ENCODE measurements around the gene SNAPC2. TPM values are rescaled to one million over a fixed set of nuclear protein-coding genes. Genes with fewer than 3 reads are reported as not detected.
A peak's percentile ranks its signal among the peaks of the same experiment; 100 is the strongest.
"Not testable (repeated sequence)": the region's sequence is repeated elsewhere in the genome, so short reads cannot be mapped to it uniquely, and the experiment has no call there.

Gene SNAPC2
- total RNA-seq, 1 donor from 2014 or later: 7.9 TPM

DNA sequence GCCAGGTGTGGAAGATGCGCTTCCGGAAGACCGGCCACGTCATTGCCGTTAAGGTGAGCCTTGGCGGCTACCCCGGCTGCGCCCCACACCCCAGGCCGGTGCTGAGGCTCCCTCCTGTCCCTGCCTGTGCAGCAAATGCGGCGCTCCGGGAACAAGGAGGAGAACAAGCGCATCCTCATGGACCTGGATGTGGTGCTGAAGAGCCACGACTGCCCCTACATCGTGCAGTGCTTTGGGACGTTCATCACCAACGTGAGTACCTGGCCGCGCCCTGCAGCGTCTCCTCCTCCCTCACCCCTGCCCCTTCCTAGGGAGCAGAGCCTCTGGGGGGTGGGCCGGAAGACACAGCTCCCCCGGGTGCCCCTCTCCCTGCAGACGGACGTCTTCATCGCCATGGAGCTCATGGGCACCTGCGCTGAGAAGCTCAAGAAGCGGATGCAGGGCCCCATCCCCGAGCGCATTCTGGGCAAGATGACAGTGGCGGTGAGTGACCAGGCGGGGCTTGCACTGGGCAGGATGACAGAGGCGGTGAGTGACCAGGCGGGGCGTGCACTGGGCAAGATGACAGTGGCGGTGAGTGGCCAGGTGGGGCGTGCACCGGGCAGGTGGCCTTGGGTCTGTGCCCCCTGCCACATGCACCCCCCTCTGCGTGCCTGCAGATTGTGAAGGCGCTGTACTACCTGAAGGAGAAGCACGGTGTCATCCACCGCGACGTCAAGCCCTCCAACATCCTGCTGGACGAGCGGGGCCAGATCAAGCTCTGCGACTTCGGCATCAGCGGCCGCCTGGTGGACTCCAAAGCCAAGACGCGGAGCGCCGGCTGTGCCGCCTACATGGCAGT lies 9.6 kb upstream of the SNAPC2 start:
- no peak for ATAC-seq

DNA sequence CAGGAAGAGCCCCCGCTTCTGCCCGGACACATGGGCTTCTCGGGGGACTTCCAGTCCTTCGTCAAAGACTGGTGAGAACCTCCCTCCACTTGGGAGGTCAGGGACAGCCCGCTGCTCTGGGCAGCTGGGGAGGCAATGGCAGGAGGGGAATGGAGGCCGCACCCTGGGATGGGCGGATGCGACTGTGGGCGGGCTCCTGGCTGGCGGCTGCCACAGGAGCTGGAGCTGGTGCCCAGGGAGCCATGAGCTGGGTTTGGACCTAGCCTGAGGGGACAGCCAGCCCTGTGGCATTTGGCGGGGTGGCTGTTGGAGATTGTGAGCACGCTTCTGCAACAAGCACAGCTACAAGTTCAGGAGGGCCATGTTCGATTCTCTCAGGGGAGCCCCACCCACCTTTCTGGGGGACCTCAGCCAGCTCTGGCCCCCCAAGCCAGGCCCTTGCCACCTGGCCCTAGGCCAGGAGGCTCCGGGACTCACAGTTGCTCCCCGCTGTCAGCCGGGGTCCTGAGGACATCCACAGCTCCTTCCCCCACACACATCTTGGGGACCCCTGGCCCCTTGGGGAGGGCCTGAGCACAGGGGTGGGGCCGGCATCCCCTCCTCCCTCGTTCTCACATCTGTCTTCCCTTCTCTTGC lies 8.5 kb upstream of the SNAPC2 start:
- ATAC-seq: no peak

DNA sequence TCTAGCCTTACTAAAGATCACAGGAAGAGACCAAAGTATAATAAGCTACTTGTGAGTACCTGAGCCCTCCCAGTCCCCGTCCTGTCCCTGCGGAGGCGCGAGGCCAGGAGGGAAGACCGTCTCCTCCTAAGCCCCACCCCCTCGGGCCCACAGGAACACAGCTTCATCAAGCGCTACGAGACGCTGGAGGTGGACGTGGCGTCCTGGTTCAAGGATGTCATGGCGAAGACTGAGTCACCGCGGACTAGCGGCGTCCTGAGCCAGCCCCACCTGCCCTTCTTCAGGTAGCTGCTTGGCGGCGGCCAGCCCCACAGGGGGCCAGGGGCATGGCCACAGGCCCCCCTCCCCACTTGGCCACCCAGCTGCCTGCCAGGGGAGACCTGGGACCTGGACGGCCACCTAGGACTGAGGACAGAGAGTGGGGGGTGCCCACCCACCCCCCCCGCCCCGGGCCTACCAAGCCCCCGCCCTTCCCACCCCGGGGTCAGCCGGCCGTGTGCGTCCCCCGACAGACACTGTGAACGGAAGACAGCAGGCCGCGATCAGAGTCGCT lies 7.9 kb upstream of the SNAPC2 start:
- no peak for ATAC-seq

DNA sequence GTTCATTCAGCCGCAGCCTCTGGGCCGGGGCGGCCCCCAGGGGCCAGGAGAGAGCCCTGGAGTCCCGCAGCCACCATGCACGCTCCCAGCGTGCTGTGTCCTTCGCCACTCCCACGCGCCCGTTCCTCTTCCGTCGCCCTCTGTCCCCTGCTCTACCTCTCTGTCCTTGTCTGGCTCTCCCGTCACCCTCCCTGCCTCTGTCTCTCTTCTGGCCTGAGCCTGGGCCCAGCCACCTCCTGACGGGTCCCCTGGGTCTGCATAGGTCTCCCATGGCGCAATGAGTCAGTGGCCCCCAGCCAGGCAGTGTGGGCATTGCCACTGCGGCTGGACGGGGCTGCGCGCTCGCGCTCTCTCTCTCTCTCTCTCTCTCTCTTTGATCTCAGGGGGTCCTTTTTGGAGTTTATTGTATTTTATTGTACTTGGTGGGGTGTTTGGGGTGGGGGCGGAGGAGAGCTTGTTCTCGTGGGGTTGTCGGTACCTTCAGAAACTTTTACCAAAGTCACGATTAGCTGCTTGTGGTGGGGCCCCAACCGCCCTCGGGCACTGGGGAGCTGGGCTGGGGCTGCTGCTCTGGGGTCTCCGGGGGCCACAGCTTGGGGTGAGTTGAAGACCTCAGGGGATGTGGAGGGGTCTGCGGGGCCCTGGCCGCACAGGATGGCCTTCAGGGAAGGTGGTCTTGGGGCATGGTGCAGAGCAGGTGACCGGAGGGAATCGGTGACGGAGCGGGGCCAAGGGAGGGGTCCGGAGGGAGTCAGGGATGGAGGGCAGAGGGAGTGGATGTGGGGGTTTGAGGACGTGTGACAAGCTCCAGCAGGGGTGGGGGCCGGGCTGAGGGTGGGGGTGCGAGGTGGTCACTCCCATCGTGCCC lies 7.2 kb upstream of the SNAPC2 start:
- ATAC-seq: no peak

DNA sequence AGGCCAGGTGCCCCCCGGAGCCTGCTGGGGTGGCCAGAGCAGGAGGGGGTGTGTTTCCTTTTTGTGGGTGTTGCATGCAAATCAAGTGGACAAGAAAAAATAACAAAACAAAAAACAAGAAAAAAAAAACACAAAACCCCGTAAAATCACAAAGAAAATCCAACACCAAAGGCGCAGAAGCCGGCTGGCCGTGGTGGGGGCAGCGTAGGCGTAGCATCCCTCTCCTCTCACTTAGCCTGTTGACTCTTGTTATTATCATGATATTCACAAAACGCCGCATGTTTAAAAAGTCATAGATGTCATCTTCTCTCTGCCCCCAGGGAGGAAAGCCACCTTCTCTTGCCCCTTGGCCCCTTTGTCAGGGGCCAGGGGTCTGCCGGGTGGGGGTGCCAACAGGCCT lies 6.5 kb upstream of the SNAPC2 start:
- ATAC-seq: no peak

DNA sequence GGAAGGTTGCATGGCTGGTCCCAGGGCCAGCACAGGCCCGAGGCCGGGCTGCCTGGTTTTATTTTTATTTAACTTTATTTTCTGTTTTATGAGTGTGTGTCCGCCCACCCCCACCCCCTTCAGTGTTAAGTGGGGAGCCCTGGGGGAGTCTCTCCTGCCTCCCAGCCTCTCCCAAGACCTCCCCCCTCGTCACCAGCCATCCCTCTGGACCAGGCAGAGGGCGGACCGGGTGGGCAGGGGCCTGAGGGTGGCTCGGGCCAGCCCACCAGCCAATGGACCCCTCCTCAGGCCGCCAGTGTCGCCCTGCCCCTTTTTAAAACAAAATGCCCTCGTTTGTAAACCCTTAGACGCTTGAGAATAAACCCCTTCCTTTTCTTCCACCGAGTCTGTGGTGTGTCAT lies 6.0 kb upstream of the SNAPC2 start:
- no peak for ATAC-seq

DNA sequence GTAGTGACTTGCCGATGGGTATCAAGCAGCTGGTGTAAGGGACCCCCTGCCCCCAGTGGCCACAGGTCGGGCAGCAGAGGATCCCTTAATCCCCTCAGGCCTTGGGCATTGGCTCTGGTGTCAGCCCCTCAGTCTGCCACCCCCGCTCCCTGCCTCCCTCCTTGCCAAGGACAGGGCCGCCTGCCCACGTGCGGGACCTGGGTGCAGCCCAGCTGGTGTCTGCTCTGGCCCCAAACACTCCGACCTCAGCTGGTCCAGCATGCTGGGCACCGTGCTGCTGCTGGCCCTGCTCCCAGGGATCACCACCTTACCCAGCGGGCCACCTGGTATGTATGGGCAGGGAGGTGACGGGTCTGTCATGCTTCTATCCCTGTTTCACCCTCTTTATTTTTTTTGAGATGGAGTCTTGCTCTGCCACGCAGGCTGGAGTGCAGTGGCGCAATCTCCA lies 5.5 kb upstream of the SNAPC2 start, which contains the start of gene TGFBR3L:
Gene TGFBR3L (plus strand): TSS at position 233 of the 448 bp plus-strand sequence.
- ATAC-seq: no peak

DNA sequence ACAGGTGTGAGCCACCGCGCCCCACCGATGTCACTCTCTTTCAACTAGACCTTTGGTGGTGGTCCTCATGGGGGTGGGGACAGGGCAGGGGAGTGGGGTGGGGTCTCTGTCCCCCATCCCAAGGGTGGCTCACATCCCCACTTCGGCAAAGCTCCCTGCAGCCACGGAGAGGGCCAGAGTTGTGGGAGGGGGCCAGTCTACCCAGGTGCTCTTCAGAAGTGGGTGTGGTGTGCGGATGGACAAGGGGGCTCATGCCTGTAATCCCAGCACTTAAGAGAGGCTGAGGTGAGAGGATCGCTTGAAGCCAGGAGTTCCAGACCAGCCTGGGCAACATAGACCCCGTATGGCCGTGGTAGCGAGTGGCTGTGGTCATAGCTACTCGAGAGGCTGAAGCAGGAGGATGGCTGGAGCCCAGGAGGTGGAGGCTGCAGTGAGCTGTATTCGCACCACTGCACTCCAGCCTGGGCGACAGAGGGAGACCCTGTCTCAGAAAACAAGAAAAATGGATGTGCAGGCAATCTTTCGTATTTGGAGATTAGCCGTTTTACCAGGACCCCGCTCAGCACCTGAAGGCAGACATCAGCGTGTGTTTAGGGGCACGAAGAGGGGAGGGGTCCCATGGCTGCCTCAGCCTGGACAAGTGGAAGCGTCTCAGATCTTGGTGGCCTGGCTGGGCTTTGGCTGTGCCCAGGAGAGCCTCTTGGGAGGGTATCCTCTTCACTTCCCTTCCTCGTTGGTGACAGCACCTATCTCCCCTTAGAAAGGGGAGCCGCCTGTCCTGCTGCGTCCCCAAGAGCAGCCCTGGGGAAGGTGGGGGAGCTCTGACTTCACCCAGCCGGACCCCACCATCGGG lies 4.7 kb upstream of the SNAPC2 start:
- no peak for ATAC-seq

DNA sequence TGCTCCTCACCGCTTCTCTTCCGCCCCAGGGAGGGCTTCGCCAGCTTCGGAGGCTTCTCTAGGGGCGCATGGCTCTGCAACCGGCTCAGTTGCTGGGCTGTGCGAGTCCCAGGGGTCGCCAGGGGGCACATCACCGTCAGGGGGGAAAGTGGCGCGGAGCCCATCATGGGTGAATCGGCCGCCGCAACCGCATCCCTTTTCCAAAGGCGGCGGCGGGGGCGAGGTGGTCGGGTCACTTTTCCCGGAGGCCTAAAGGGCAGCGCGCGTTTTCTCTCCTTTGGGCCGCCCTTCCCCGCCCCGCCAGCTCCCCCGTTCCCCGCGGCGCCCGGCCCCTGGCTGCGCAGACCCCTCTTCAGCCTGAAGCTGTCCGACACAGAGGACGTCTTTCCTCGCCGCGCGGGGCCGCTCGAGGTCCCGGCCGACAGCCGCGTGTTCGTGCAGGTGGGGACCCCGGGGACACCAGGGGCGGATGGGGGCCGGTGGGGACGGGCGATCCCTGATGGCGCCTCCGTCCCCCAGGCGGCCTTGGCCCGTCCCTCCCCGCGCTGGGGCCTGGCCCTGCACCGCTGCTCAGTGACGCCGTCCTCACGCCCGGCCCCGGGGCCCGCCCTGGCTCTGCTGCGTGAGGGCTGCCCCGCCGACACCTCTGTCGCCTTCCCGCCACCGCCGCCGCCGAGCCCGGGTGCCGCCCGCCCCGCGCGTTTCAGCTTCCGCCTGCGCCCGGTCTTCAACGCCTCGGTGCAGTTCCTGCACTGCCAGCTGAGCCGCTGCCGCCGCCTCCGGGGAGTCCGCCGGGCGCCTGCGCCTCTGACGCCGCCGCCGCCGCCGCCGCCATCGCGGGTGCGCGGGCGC lies 3.8 kb upstream of the SNAPC2 start:
- no peak for ATAC-seq

DNA sequence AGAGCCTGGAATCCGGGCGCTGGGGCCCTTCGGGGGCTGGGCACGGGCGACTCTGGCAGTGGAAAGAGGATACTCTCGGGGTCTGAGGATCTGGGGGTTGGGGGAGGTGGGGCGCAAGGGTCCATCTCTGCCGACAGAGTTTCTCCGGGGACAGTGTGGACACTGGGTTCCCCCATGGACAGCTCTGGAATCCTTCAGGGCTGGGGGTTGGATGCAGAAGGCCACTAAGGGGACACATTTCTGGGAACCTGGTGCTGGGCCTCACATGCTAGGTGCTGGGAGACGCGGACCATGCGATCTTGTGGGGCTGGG lies 3.2 kb upstream of the SNAPC2 start:
- no peak for ATAC-seq

DNA sequence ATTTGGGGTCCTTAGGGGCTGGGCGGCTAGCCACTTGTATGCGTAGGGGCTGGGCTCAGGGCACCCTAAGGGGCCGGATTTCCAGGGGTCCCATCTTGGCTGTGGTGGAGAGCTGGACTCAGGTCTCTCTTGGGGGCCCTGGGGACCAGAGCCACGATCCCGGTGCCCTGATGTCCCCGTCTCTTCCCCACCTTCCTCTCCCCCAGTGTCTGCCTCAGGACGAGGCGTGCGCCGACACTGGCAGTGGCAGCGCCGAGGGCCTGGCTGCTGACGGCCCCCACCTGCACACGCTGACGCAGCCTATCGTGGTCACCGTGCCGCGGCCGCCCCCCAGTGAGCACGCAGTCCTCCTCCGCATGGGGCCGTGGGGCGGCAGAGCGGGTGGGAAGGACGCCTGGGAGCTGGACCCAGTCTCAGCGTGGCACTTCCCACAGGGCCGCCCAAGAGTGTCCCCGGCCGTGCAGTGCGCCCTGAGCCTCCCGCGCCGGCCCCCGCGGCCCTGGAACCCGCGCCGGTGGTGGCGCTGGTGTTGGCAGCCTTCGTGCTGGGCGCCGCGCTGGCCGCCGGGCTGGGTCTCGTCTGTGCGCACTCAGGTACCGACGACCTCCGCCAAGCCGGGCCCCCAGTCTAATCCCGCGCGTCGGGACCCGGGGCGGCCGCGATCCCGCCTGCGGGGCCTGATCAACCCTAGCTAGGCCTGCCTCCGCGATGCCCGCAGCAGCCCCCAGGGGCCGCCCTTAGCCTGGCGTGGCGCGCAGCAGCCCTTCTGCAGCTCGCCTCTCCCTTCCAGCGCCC lies 2.7 kb upstream of the SNAPC2 start:
- ATAC-seq: no peak

DNA sequence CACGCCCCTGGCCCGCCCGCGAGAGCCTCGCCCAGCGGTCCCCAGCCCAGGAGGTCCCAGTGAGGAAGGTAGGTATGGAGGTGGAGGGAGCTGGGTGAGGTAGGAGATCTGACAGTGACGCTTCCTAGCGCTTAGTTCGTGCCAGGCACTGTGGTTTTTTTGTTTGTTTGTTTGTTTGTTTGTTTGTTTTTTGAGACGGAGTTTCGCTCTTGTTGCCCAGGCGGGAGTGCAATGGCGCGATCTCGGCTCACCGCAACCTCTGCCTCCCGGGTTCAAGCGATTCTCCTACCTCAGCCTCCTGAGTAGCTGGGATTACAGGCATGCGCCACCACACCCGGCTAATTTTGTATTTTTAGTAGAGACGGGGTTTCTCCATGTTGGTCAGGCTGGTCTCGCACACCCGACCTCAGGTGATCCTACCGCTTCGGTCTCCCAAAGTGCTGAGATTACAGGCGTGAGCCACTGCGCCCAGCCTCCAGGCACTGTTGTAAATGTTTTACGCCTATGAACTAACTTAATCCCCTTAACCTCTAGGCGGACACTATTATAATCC lies 2.0 kb upstream of the SNAPC2 start:
- not testable (repeated sequence) for ATAC-seq

DNA sequence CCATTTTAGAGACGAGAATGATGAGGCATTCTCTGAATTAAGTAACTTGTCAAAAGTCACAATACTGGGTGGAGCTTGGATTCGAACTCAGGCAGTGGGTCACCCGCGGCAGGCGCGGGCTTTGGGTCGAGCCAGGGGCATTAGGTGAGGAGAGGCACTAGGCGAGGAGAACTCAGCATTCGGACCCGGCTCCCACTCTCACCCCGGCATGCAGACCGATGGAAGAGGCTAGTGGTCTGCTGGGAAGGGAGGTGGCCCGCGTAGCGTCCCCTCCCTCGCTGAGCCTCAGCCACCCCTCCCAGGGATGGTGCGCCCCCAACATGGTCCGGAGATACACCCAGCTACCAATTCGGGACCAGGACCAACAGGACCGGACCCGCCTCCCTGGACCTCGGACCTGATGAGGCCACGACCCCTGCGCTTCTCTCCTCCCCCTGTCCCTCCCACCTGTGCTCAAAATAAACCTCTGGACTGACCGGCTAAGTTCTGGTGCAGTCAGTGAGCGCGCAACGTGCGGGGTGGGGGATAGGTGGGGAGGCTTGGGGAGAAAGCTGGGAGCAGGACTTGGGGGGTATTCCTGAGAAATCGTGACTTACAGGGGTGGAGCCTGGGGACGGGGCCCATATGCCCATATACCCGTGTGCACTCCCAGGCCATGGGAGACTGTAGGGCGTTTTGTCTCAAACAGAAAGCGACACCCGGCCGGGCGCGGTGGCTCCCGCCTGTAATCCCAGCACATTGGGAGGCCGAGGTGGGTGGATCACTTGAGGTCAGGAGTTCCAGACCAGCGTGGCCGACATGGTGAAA lies 1.3 kb upstream of the SNAPC2 start:
- ATAC-seq: no peak

DNA sequence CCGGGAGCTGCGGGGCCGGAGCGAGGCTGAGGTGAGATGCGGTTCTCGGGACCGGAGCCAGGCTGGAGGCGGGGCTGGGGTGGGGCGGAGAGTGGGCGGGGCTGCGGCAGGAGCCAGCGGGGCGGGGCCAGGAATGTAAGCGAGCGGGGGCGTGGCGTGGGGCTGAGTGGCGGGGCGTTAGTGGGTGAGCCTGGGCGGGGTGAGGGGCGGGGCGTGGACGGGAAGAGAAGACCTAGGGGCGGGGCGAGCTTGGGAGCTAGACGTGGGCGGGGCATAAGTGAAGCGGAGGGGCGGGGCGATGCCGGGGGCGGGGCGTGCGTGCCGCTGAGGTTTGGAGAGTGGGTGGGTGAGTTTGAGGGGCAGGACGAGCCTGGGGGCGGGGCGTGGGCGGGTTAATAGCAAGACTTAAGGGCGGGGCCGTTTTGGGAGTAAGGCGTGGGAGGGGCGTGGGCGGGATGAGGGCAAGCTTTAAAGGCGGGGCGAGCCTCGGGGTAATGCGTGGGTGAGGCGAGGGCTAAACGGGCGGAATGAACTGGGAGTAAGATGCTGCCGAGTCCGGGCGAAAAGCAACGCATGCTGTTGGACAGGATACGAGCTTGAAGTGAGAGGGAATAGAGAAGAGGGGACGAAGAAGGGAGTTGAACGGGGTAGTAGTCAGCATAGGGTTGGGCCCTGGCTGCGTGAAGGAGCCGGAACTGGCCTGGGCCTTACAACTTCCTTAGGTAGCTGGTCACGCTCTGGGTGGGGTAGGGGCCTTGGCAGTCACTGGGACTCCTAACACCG lies 572 bp downstream of the SNAPC2 start:
- peak; percentile 87 for ATAC-seq

DNA sequence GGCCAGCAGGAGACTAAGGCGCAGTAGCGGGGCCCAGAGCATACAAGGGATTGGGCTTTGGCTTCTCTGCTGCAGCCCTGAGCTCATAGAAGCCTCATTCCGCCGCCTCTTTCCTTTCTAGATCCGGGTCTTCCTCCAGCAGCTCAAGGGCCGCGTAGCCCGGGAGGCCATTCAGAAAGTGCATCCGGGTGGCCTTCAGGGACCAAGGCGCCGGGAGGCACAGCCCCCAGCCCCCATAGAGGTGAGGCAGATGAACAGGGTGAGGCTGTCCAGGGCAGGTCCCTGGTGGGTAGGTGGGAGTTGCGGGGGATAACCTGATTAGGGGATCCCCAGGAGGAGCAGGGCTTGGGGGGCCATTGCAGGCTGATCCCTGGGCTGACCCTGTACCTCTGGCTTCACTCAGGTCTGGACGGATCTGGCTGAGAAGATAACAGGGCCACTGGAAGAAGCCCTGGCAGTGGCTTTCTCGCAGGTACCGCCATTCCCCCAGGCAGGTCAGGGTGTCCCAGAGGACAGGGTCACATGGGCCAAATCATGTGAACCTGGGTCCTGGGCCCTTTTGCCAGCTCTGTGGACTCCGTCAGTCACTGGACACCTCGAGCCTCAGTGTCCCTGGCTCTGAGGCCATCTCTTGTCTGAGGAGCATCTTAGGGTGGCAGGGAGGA lies 1.3 kb downstream of the SNAPC2 start:
- no peak for ATAC-seq

DNA sequence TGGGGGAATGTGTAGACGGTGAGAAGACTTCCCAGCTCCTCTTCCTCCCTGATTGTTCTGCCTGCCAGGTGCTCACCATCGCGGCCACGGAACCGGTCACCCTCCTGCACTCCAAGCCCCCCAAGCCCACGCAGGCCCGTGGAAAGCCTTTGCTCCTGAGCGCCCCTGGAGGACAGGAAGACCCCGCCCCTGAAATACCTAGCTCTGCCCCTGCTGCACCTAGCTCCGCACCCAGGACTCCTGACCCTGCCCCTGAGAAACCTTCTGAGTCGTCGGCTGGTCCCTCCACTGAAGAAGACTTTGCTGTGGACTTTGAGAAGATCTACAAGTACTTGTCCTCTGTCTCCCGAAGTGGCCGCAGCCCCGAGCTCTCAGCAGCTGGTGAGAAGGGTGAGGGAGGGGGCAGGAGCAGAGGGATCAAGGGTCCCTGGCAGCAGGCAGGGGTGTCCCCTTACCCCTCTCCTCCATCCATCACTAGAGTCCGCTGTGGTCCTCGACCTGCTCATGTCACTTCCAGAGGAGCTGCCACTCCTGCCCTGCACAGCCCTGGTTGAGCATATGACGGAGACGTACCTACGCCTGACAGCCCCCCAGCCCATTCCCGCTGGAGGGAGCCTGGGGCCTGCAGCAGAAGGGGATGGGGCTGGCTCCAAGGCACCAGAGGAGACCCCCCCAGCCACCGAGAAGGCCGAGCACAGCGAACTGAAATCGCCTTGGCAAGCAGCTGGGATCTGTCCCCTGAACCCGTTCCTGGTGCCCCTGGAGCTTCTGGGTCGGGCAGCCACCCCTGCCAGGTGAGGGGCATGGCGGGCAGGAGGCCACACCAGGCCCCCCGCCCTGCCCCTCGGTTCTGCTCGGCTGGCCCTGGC lies 2.1 kb downstream of the SNAPC2 start:
- ATAC-seq: no peak

DNA sequence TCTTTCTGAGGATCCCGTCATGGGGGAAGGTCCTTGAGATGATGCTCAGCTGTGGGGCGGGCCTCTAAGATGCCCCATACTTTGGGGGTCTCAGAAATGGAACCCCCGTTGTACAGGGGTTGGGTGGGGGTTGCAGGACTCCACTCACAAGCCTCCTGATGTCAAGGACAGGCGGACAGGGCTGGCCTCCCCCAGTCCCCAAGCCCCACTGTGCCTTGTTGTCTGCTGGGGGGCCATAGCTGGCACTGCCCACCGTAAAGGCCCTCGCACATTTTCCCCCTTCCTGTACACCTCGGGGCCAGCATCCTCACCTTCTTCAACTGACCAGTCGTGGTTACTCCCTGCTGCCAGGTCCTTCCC lies 2.7 kb downstream of the SNAPC2 start:
- ATAC-seq: no peak
